BE2C (cell line): Measurements from ENCODE around the gene NHSL2.

Experiments used
- DNase-seq: peaks from one replicate; pipeline ENCODE4 v3.0.0-alpha.2; 2020
- H3K27me3 ChIP-seq: fragments of 250-450 bp; sonication (Bioruptor Pico); 2 replicates; pipeline ENCODE4 v1.5.1; 2020; ENCODE audit warnings: mild to moderate bottlenecking
- H3K36me3 ChIP-seq: fragments of 250-450 bp; sonication (Bioruptor Pico); 2 replicates; pipeline ENCODE4 v1.5.1; 2020; ENCODE audit warnings: mild to moderate bottlenecking
- H3K4me1 ChIP-seq: fragments of 250-450 bp; sonication (Bioruptor Pico); 2 replicates; pipeline ENCODE4 v1.5.1; 2020
- H3K4me3 ChIP-seq: 2 replicates; pipeline ENCODE4 v1.5.1; 2011; ENCODE audit warnings: low read depth, low read length
- H3K9me3 ChIP-seq: fragments of 250-450 bp; sonication (Bioruptor Pico); 2 replicates; pipeline ENCODE4 v1.5.1; 2020
- CTCF ChIP-seq: IDR thresholded peaks from 2 replicates; pipeline ENCODE4 v1.5.1; 2012; ENCODE audit warnings: mild to moderate bottlenecking, low read depth, low read length

NHSL2 gene

GRCh38 chrX:72045552-72046277 is 135.1 kb downstream of the NHSL2 start:
- Histone ChIP-seq H3K4me1 (peaks cover 29% of the 10 kb centered on the region), H3K4me3 (no peak overlapping the region; the same call in 1 of the 2 replicates), H3K9me3 (no peaks in the 10 kb centered on the region), H3K27me3 (no peaks in the 10 kb centered on the region), H3K36me3 (no peaks in the 10 kb centered on the region)
- TF ChIP-seq CTCF, result no peak
- DNase-seq, result peak; percentile 35

- no peak for TF ChIP-seq CTCF
- no peaks in the 10 kb centered on the region for H3K9me3 ChIP-seq
- no peaks in the 10 kb centered on the region for H3K36me3 ChIP-seq
- peaks cover 22% of the 10 kb centered on the region for H3K4me1 ChIP-seq
- H3K4me3 ChIP-seq, result peak overlapping the region; percentile 5; the same call in 1 of the 2 replicates
- H3K27me3 ChIP-seq, result no peaks in the 10 kb centered on the region
- DNase-seq, result peak; percentile 51
These were observed 135.8 kb downstream of the NHSL2 start for GRCh38 chrX:72046447-72046846.

- Histone ChIP-seq H3K27me3 (no peaks in the 10 kb centered on the region), H3K4me3 (no peak overlapping the region), H3K9me3 (no peaks in the 10 kb centered on the region), H3K36me3 (no peaks in the 10 kb centered on the region), H3K4me1 (peaks cover 18% of the 10 kb centered on the region)
- DNase-seq, result peak; percentile 56
- peak; percentile 50 for TF ChIP-seq CTCF
These were observed 138.1 kb downstream of the NHSL2 start for GRCh38 chrX:72048510-72049455.

- Histone ChIP-seq H3K36me3 (no peaks in the 10 kb centered on the region), H3K27me3 (no peaks in the 10 kb centered on the region), H3K4me3 (no peak overlapping the region), H3K4me1 (peaks cover 17% of the 10 kb centered on the region), H3K9me3 (no peaks in the 10 kb centered on the region)
- no peak for TF ChIP-seq CTCF
- DNase-seq, result no peak
These were observed 139.4 kb downstream of the NHSL2 start for GRCh38 chrX:72050011-72050410.

- Histone ChIP-seq H3K27me3 (no peaks in the 10 kb centered on the region), H3K4me3 (no peak overlapping the region), H3K9me3 (no peaks in the 10 kb centered on the region), H3K4me1 (peaks cover 7% of the 10 kb centered on the region), H3K36me3 (no peaks in the 10 kb centered on the region)
- TF ChIP-seq CTCF, result no peak
- DNase-seq, result no peak
These were observed 140.9 kb downstream of the NHSL2 start for GRCh38 chrX:72051589-72051988.
